Osteoblast (primary cell): ENCODE data around the gene MACO1. TPM values are rescaled to one million over a fixed set of nuclear protein-coding genes. Genes with fewer than 3 reads are reported as not detected.

ENCODE experiments used
- DNase-seq: peaks from one replicate; pipeline ENCODE4 v3.0.0; 2011; ENCODE audit warnings: low spot score, mixed read lengths; ENCODE audit not compliant: insufficient read length; ENCODE audit errors: missing footprints
- H2AFZ ChIP-seq: 2 replicates; pipeline ENCODE4 v1.6.0; 2011; ENCODE audit warnings: mild to moderate bottlenecking, low read length
- H3K27ac ChIP-seq: 2 replicates; pipeline ENCODE4 v1.5.1; 2011; ENCODE audit warnings: mild to moderate bottlenecking, low read depth, low read length, moderate library complexity
- H3K27me3 ChIP-seq: 2 replicates; pipeline ENCODE4 v1.6.0; 2012; ENCODE audit warnings: mild to moderate bottlenecking, control low read depth, inconsistent platforms, low read length, moderate library complexity; ENCODE audit not compliant: insufficient read depth
- H3K36me3 ChIP-seq: 2 replicates; pipeline ENCODE4 v1.5.1; 2011; ENCODE audit warnings: mild to moderate bottlenecking, low read length, control low read depth, moderate library complexity; ENCODE audit not compliant: insufficient read depth
- H3K4me1 ChIP-seq: 2 replicates; pipeline ENCODE4 v1.5.1; 2011; ENCODE audit warnings: mild to moderate bottlenecking, low read length, control low read depth, moderate library complexity; ENCODE audit not compliant: insufficient read depth
- H3K4me2 ChIP-seq: 2 replicates; pipeline ENCODE4 v1.6.0; 2011; ENCODE audit warnings: mild to moderate bottlenecking, low read length; ENCODE audit not compliant: insufficient read depth
- H3K4me3 ChIP-seq: fragments of 200-600 bp; sonication (generic); 3 replicates; pipeline ENCODE4 v1.5.1; 2012; ENCODE audit warnings: mild to moderate bottlenecking, low read length, inconsistent platforms; ENCODE audit not compliant: insufficient read depth
- H3K79me2 ChIP-seq: 2 replicates; pipeline ENCODE4 v1.6.0; 2012; ENCODE audit warnings: mild to moderate bottlenecking, low read length, control low read depth, inconsistent platforms; ENCODE audit not compliant: insufficient read depth
- H3K9me3 ChIP-seq: 2 replicates; pipeline ENCODE4 v1.5.1; 2011; ENCODE audit warnings: low read depth, low read length, control low read depth
- H4K20me1 ChIP-seq: 2 replicates; pipeline ENCODE4 v1.6.0; 2012; ENCODE audit warnings: mild to moderate bottlenecking, low read length, control low read depth; ENCODE audit not compliant: insufficient read depth
- CTCF ChIP-seq: IDR thresholded peaks from 2 replicates; pipeline ENCODE4 v1.5.1; 2011; ENCODE audit warnings: mild to moderate bottlenecking, low read depth, low read length, moderate library complexity; ENCODE audit errors: extremely low read depth
- total RNA-seq: library from RNA; depleted of rRNA; stranded (reverse); fragments of >200 nt; gene quantifications from 2 replicates; pipeline ENCODE4 v1.2.3, GENCODE V29; 2012

The MACO1 gene
- total RNA-seq, 1 donor, result 35.5 TPM

DNA sequence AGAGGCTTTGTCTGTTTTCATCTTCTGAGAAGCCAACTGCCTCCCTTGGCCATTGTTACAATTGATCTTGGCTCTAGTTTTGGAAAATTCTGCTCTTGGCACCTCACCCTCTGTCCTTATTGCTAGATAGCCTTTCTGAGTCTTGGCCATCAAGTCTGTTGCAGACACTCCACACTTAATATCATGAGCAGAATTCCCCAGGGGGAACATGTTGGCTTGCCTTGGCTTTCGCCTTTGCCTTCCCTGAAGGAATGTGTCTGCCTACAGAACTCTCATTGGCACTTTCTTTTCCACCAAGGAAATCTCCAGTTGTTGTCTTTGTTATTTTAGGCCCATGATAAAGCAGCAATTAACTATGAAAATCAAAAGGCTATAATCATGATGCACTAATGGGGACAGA lies 70.0 kb downstream of the MACO1 start:
- Histone ChIP-seq H3K4me2 (peak overlapping the region; percentile 65), H3K4me1 (peaks cover 44% of the 10 kb centered on the region), H3K27ac (peak overlapping the region; percentile 50), H3K4me3 (peak overlapping the region; percentile 20), H3K79me2 (no peaks in the 10 kb centered on the region), H2AFZ (no peak overlapping the region), H3K9me3 (no peaks in the 10 kb centered on the region), H4K20me1 (no peaks in the 10 kb centered on the region), H3K36me3 (peaks cover 17% of the 10 kb centered on the region), H3K27me3 (no peaks in the 10 kb centered on the region)
- DNase-seq, result no peak
- no peak for TF ChIP-seq CTCF

DNA sequence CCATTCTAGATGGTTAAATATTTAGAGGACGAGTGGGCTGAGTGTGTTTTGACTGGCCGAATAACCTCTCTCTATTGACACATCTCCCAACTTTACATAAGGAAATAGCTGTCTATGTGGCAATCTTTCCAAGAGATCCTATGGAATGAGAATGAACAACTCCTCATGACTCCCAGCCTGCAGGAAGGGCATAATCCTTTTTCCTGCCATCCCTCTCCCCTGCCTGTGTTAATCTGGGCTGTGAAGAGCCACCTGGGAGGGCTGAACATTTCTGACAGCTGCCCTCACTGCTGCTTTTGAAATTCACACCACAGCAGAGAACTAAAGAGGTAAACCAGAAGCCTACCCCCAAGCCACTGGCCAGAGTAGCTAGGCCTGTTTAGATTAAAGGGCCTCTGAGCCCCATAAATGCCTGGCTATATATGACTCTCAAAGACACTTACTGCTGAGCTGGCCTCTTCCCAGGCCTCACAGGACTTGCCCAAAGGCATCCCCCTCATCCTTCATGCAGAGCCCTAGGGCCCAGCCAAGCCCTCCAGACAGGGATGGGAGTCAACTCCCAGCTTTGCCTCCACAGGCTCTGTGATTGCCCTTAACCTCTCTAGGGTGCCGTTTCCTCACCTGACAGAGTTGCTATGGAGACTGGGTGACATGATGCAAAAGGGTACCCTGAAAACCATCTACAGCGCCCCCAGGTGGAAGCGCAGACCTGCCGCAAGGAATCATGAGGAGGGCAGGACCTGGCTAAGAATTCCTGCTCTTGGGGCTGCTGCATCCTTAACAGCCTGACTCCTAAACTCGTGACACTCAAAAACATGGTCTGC lies 70.8 kb downstream of the MACO1 start:
- DNase-seq, result peak; percentile 64
- no peaks in the 10 kb centered on the region for H3K27me3 ChIP-seq
- H2AFZ ChIP-seq, result no peak overlapping the region
- peak overlapping the region; percentile 50 for H3K27ac ChIP-seq
- H3K4me3 ChIP-seq, result no peak overlapping the region
- H3K4me2 ChIP-seq, result peak overlapping the region; percentile 65
- TF ChIP-seq CTCF, result peak; percentile 16
- no peaks in the 10 kb centered on the region for H4K20me1 ChIP-seq
- no peaks in the 10 kb centered on the region for H3K79me2 ChIP-seq
- H3K4me1 ChIP-seq, result peaks cover 48% of the 10 kb centered on the region
- H3K9me3 ChIP-seq, result no peaks in the 10 kb centered on the region
- H3K36me3 ChIP-seq, result peaks cover 13% of the 10 kb centered on the region

GRCh38 chr1:25502957-25503356 lies 72.3 kb downstream of the MACO1 start:
- Histone ChIP-seq H3K27me3 (no peaks in the 10 kb centered on the region), H4K20me1 (no peaks in the 10 kb centered on the region), H3K36me3 (peaks cover 7% of the 10 kb centered on the region), H3K4me1 (peaks cover 48% of the 10 kb centered on the region), H3K9me3 (no peaks in the 10 kb centered on the region), H3K27ac (no peak overlapping the region), H3K79me2 (no peaks in the 10 kb centered on the region), H3K4me2 (no peak overlapping the region), H3K4me3 (no peak overlapping the region), H2AFZ (no peak overlapping the region)
- DNase-seq, result no peak
- TF ChIP-seq CTCF, result no peak

- DNase-seq, result peak; percentile 69
- Histone ChIP-seq H4K20me1 (no peaks in the 10 kb centered on the region), H3K27ac (no peak overlapping the region), H2AFZ (no peak overlapping the region), H3K9me3 (no peaks in the 10 kb centered on the region), H3K36me3 (peaks cover 4% of the 10 kb centered on the region), H3K79me2 (no peaks in the 10 kb centered on the region), H3K4me3 (no peak overlapping the region), H3K4me2 (no peak overlapping the region), H3K27me3 (no peaks in the 10 kb centered on the region), H3K4me1 (peaks cover 48% of the 10 kb centered on the region)
- TF ChIP-seq CTCF, result peak; percentile 25
Observed at GRCh38 chr1:25503551-25504426, 73.1 kb downstream of the MACO1 start.
